Measurements from ENCODE around the gene ZBTB25.

ZBTB25 gene

DNA sequence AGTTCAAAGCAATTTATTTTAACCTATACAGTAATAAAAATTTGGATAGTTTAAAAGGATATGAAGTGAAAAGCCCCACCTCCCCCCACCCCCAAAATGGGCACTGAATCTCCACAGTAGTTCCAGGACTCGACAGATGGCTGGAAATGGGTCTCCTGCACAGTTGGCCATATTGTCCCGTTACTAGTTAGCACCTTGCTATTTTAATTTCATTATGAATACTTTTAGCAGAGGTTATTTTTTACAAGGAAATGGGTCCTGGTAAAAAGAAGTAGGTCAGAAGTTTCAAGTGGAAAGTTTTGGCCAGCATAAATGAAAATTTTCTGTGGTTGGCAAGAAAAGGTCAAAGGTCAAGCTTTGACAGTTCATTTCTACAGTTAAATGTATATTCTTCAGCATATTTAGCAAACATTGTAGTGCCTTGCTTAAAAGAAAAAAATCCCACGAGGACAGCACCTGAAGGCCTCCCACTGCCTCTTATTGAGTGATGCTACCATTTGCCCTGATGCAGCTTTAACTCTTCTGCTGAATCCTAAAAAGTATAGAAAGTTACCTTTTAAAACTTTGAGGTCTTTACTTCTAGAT lies 87.2 kb downstream of the ZBTB25 start:
- DNase-seq (ENCODE audit: extremely low read depth, low read depth), result no peak
- TF ChIP-seq, protein P1, sequence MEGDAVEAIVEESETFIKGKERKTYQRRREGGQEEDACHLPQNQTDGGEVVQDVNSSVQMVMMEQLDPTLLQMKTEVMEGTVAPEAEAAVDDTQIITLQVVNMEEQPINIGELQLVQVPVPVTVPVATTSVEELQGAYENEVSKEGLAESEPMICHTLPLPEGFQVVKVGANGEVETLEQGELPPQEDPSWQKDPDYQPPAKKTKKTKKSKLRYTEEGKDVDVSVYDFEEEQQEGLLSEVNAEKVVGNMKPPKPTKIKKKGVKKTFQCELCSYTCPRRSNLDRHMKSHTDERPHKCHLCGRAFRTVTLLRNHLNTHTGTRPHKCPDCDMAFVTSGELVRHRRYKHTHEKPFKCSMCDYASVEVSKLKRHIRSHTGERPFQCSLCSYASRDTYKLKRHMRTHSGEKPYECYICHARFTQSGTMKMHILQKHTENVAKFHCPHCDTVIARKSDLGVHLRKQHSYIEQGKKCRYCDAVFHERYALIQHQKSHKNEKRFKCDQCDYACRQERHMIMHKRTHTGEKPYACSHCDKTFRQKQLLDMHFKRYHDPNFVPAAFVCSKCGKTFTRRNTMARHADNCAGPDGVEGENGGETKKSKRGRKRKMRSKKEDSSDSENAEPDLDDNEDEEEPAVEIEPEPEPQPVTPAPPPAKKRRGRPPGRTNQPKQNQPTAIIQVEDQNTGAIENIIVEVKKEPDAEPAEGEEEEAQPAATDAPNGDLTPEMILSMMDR (IDR thresholded peaks at IDR 0.05; ENCODE audit: low read depth, low read length, missing control alignments), result no peak
- no peak overlapping the region for H3K4me3 ChIP-seq (replicated peaks; ENCODE audit: low read depth, low read length)

GRCh38 chr14:64412237-64412636 lies 91.4 kb downstream of the ZBTB25 start:
- H3K4me3 ChIP-seq (replicated peaks; ENCODE audit: low read depth, low read length), result no peak overlapping the region
- TF ChIP-seq, protein P1 (IDR thresholded peaks at IDR 0.05; ENCODE audit: low read depth, low read length, missing control alignments), result no peak
- no peak for DNase-seq (ENCODE audit: extremely low read depth, low read depth)

DNA sequence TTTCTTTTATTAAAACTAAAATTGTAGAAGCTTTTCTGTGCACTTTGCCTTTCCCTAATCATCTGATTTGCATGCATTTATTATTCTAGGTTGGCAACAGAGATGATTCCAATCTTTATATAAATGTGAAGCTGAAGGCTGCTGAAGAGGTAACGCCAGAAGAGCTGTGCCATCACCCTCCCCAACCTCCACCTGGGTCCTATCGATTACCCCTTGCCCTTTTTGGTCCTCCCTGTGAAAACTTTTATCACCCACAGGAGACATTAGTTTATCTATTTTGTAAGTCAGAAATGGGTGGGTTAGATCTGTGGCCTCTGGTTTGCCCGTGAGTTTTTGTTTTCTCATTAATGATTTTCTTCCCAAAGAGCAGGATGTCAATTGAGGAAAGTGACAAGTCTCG lies 92.6 kb downstream of the ZBTB25 start:
- H3K4me3 ChIP-seq (replicated peaks; ENCODE audit: low read depth, low read length), result no peak overlapping the region
- TF ChIP-seq, protein P1 (IDR thresholded peaks at IDR 0.05; ENCODE audit: low read depth, low read length, missing control alignments), result no peak
- DNase-seq (ENCODE audit: extremely low read depth, low read depth), result no peak

DNA sequence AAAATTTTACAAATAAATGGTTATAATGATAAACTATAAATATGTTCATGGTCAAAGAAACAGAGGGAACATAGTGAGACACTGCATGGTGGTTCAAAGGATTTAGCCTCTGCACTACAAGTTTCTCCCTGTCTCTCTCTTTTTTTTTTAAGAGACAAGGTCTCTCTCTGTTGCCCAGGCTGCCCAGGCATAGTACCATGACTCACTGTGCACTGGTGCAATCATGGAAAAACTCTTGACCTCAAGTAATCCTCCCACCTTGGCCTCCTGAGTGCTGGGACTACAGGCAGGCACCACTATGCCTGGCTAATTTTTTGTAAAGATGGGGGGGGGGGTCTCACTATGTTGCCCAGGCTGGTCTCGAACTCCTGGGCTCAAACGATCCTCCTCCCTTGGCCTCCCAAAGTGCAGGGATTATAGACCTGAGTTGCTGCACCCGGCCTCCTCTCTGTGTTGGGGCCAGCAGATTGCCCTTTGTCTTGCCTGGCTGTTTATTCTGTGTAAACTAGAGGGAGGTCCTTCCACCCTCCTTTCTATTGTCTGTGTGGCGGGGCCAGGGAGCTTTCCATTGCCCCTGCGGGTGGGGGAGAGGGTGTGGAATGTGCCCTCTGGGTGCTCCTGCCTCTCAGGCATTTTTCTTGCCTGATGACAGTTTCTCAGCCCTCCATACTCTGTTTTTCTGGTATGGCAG lies 93.4 kb downstream of the ZBTB25 start:
- TF ChIP-seq, protein P1 (IDR thresholded peaks at IDR 0.05; ENCODE audit: low read depth, low read length, missing control alignments), result no peak
- H3K4me3 ChIP-seq (replicated peaks; ENCODE audit: low read depth, low read length), result no peak overlapping the region
- DNase-seq (ENCODE audit: extremely low read depth, low read depth), result no peak

DNA sequence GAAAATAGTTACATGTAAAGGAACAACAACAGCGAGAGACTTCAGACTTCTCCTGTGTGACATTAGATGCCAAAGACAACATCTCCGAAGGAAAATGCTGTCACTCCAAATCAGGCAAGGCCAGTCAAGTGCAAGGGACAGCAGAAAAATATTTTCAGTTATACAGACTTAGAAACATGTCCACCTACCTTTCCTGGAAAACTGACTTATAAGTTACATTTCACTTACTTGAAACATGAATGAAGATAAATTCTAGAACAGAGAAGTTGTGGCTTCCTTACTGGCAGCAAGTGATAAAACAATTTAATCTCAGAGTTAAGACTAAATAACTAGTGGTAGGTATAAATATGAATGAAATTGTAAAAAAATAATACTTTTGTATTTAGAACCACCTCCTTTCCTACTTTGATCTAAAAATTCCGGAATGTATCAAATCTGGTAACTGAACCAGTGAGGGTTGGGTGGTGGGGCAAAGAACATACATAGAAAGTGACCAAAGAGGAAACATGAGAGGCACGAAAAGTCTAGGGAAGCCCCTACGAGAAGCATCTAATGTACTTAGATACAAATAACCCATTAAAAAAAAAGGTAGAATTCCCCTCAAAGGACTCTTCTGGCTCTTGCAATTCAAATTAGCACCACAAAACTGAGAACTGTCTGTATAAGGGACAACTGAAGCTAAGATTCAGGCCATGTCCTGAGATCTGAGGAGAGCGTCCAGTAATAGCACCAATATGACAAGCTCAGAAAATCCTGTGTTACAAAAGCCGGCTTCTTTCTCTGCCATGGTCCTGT lies 94.3 kb downstream of the ZBTB25 start:
- H3K4me3 ChIP-seq (replicated peaks; ENCODE audit: low read depth, low read length), result no peak overlapping the region
- DNase-seq (ENCODE audit: extremely low read depth, low read depth), result no peak
- TF ChIP-seq, protein P1 (IDR thresholded peaks at IDR 0.05; ENCODE audit: low read depth, low read length, missing control alignments), result no peak

DNA sequence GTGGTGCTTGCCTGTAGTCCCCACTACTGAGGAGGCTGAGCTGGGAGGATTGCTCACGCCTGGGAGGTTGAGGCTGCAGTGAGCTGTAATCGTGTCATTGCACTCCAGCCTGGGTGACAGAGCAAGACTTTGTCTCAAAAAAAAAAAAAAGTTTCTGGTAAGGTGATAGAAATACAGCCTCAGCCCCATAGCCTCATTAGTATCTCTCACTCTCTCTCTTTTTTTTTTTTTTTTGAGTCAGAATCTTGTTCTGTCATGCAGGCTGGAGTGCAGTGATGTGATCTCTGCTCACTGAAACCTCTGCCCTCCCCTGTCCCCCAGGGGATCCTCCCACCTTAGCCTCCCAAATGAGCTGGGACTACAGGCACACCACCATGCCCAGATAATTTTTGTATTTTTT lies 96.3 kb downstream of the ZBTB25 start:
- TF ChIP-seq, protein P1 (IDR thresholded peaks at IDR 0.05; ENCODE audit: low read depth, low read length, missing control alignments), result no peak
- no peak for DNase-seq (ENCODE audit: extremely low read depth, low read depth)
- no peak overlapping the region for H3K4me3 ChIP-seq (replicated peaks; ENCODE audit: low read depth, low read length)
